Measurements from ENCODE around the gene ITCH.

Gene ITCH

GRCh38 chr20:34459209-34459897 is 96.3 kb downstream of the ITCH start:
- no peak for DNase-seq
- Histone ChIP-seq H3K27ac (peak overlapping the region in 1 of 2 donors; percentile 24), H3K9me3 (no peaks in the 10 kb centered on the region), H3K4me1 (peaks cover 0 to 16% (median 5%) of the 10 kb centered on the region in 4 donors), H3K4me3 (no peak overlapping the region), H3K27me3 (no peaks in the 10 kb centered on the region), H3K36me3 (peaks cover 22 to 52% (median 36%) of the 10 kb centered on the region in 3 donors)
- intact Hi-C loops (cut with DNase I; ENCODE audit: low total_unique reads), result no loop called here
- TF ChIP-seq, protein P1, sequence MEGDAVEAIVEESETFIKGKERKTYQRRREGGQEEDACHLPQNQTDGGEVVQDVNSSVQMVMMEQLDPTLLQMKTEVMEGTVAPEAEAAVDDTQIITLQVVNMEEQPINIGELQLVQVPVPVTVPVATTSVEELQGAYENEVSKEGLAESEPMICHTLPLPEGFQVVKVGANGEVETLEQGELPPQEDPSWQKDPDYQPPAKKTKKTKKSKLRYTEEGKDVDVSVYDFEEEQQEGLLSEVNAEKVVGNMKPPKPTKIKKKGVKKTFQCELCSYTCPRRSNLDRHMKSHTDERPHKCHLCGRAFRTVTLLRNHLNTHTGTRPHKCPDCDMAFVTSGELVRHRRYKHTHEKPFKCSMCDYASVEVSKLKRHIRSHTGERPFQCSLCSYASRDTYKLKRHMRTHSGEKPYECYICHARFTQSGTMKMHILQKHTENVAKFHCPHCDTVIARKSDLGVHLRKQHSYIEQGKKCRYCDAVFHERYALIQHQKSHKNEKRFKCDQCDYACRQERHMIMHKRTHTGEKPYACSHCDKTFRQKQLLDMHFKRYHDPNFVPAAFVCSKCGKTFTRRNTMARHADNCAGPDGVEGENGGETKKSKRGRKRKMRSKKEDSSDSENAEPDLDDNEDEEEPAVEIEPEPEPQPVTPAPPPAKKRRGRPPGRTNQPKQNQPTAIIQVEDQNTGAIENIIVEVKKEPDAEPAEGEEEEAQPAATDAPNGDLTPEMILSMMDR (IDR thresholded peaks at IDR 0.05), result no peak

DNA sequence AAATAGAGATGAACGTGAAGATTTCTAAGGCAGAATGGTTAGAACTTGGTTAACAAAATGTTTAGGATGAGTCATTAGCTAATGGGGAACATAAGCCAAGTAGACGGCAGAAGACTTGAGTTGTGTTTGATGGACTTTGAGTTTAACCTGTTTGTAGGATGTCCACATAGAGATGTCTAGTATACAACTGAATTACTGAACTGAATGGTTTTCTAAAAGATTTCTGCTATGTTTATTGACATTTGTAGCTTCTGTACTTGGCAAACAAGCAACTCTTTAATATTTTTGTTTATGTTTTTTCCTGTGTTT is 98.7 kb downstream of the ITCH start:
- Histone ChIP-seq H3K4me3 (no peak overlapping the region), H3K9me3 (no peaks in the 10 kb centered on the region), H3K27ac (no peak overlapping the region), H3K27me3 (no peaks in the 10 kb centered on the region), H3K36me3 (peaks cover 22 to 58% (median 36%) of the 10 kb centered on the region in 3 donors), H3K4me1 (peaks cover 0 to 16% (median 5%) of the 10 kb centered on the region in 4 donors)
- TF ChIP-seq, protein P1 (IDR thresholded peaks at IDR 0.05), result no peak
- intact Hi-C loops (cut with DNase I; ENCODE audit: low total_unique reads), result no loop called here
- no peak for DNase-seq

GRCh38 chr20:34468951-34469350 is 105.9 kb downstream of the ITCH start:
- no peak for DNase-seq
- H3K9me3 ChIP-seq, result no peaks in the 10 kb centered on the region
- no peaks in the 10 kb centered on the region for H3K27me3 ChIP-seq
- intact Hi-C loops (cut with DNase I; ENCODE audit: low total_unique reads), result no loop called here
- peaks cover 14 to 43% (median 19%) of the 10 kb centered on the region in 3 donors for H3K36me3 ChIP-seq
- H3K27ac ChIP-seq, result no peak overlapping the region
- no peak overlapping the region for H3K4me3 ChIP-seq
- H3K4me1 ChIP-seq, result peaks cover 0 to 16% (median 5%) of the 10 kb centered on the region in 4 donors
- TF ChIP-seq, protein P1 (IDR thresholded peaks at IDR 0.05), result no peak

DNA sequence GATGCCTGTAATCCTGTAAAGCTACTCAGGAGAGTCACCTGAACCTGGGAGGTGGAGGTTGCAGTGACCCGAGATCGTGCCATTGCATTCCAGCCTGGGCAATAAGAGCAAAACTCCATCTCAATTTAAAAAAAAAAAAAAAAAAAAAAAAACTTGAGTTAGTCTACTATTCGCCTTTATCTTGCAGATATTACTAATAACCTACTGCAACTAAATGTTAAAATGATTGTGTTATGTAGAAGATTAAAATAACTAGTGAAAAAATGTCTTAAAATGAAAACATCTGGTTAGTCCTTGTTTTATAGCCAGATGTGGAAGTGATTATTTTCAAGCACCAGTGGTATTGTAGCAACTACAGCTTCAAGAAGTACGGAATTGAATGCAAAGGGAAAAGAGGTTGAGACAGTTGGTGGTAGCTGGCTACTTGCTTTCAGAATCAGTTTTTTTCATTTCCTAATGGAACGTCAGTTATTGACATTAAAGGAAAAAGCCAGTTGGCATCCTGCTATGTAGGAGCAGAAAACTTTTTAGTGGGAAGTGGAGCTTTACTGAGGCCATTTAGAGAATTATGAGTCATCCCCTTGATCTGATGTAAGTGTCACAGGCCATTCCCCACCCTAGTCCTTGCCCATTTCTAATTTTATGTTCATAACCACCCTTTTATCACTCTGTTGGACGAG is 109.3 kb downstream of the ITCH start:
- Histone ChIP-seq H3K27ac (peak overlapping the region; percentile 44 to 48), H3K27me3 (no peaks in the 10 kb centered on the region), H3K9me3 (no peaks in the 10 kb centered on the region), H3K4me3 (no peak overlapping the region), H3K4me1 (peaks cover 0 to 21% (median 5%) of the 10 kb centered on the region in 4 donors), H3K36me3 (peaks cover 14 to 37% (median 19%) of the 10 kb centered on the region in 3 donors)
- no peak for DNase-seq
- TF ChIP-seq, protein P1 (IDR thresholded peaks at IDR 0.05), result no peak
- intact Hi-C loops (cut with DNase I; ENCODE audit: low total_unique reads), result no loop called here

DNA sequence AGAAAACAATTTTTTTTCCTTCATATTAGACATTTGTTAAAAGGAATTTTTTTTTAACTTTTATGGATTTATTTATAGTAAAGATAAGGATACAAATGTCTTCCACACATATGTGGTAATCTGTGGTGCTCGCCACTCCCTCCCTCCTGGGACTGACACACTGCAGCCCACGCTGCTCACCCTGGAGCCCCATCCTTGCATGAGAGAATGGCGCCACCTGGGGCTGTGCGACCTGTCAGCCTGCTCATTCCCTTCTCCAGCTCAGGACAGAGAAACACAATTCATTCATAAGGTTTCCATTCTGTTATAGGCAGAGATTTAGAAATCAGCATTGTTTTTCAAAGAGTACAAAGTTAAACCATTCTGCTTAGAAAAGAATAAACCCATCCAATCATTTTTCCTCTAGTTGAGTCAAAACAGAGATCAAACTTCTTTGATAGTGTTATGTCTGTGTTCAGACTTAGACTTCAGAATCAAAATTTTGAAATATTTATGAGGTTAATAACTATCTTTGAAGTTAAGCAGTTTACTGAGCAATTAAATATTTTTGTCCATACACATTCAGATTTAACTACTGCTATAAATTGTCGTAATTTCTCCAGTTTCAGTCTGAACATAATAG is 110.3 kb downstream of the ITCH start:
- Histone ChIP-seq H3K4me3 (no peak overlapping the region), H3K27me3 (no peaks in the 10 kb centered on the region), H3K27ac (peak overlapping the region; percentile 44 to 48), H3K36me3 (peaks cover 10 to 41% (median 20%) of the 10 kb centered on the region in 3 donors), H3K9me3 (no peaks in the 10 kb centered on the region), H3K4me1 (peaks cover 0 to 21% (median 5%) of the 10 kb centered on the region in 4 donors)
- intact Hi-C loops (cut with DNase I; ENCODE audit: low total_unique reads), result no loop called here
- DNase-seq, result peak in 1 of 2 donors; percentile 33
- TF ChIP-seq, protein P1 (IDR thresholded peaks at IDR 0.05), result no peak

All from tibial artery (tissue), 4 donors.